Measurements from ENCODE around the gene CACNA1B. TPM values are rescaled to one million over a fixed set of nuclear protein-coding genes. Genes with fewer than 3 reads are reported as not detected.

The CACNA1B gene
- total RNA-seq, 1 donor from 2014 or later, result 0.19 TPM

DNA sequence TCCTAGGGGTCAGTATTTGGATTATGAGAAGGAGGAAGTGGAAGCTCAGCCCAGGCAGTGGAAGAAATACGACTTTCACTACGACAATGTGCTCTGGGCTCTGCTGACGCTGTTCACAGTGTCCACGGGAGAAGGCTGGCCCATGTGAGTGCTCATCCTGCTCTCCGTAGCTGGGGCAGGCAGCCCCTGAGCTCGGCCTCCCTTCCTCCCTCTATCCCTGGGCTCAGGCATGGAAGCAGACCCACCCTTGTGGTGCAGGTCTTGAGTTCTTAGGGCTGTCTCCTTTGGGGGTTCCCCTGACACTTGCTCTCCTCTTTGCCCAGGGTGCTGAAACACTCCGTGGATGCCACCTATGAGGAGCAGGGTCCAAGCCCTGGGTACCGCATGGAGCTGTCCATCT, 180.1 kb downstream of the CACNA1B start:
- no peaks in the 10 kb centered on the region for H3K4me1 ChIP-seq
- H3K27me3 ChIP-seq (ENCODE audit: low read depth), result peaks cover 13% of the 10 kb centered on the region
- no peak for DNase-seq
- H3K9me3 ChIP-seq (replicated peaks), result no peaks in the 10 kb centered on the region
- H3K36me3 ChIP-seq, result no peaks in the 10 kb centered on the region
- no peak overlapping the region for H3K4me3 ChIP-seq
- no peak overlapping the region for H3K27ac ChIP-seq (replicated peaks)
- TF ChIP-seq, protein P1, sequence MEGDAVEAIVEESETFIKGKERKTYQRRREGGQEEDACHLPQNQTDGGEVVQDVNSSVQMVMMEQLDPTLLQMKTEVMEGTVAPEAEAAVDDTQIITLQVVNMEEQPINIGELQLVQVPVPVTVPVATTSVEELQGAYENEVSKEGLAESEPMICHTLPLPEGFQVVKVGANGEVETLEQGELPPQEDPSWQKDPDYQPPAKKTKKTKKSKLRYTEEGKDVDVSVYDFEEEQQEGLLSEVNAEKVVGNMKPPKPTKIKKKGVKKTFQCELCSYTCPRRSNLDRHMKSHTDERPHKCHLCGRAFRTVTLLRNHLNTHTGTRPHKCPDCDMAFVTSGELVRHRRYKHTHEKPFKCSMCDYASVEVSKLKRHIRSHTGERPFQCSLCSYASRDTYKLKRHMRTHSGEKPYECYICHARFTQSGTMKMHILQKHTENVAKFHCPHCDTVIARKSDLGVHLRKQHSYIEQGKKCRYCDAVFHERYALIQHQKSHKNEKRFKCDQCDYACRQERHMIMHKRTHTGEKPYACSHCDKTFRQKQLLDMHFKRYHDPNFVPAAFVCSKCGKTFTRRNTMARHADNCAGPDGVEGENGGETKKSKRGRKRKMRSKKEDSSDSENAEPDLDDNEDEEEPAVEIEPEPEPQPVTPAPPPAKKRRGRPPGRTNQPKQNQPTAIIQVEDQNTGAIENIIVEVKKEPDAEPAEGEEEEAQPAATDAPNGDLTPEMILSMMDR (IDR thresholded peaks at IDR 0.05; ENCODE audit: borderline replicate concordance), result no peak
- intact Hi-C loops (cut with micrococcal nuclease), result no loop called here

GRCh38 chr9:138058181-138058580, 180.6 kb downstream of the CACNA1B start:
- no peak overlapping the region for H3K27ac ChIP-seq (replicated peaks)
- H3K36me3 ChIP-seq, result no peaks in the 10 kb centered on the region
- intact Hi-C loops (cut with micrococcal nuclease), result no loop called here
- DNase-seq, result no peak
- no peaks in the 10 kb centered on the region for H3K9me3 ChIP-seq (replicated peaks)
- H3K4me3 ChIP-seq, result no peak overlapping the region
- TF ChIP-seq, protein P1 (IDR thresholded peaks at IDR 0.05; ENCODE audit: borderline replicate concordance), result no peak
- peaks cover 12% of the 10 kb centered on the region for H3K27me3 ChIP-seq (ENCODE audit: low read depth)
- H3K4me1 ChIP-seq, result no peaks in the 10 kb centered on the region

DNA sequence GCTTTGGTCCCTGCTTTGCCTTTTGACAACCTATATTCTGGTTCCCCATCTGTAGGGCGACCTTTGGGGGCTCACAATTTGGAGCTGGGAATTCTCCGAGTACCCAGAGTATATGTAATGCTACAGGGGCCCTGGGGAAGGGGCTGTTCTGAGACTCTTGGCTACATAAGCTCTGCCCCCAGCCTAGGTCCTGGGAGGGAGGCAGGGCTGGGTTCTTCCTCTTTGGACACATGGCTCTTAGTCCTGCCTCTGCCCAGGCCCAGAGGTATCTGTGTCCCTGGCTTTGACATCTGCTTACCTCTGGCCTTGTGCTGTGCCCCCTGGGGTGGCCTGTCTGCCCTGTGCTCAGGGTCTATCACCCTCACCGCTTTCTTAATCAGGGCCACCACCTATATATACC, 181.6 kb downstream of the CACNA1B start:
- Histone ChIP-seq H3K27ac (replicated peaks) (no peak overlapping the region), H3K9me3 (replicated peaks) (no peaks in the 10 kb centered on the region), H3K4me3 (no peak overlapping the region), H3K4me1 (no peaks in the 10 kb centered on the region), H3K36me3 (no peaks in the 10 kb centered on the region), H3K27me3 (ENCODE audit: low read depth) (peaks cover 20% of the 10 kb centered on the region)
- intact Hi-C loops (cut with micrococcal nuclease), result no loop called here
- DNase-seq, result no peak
- TF ChIP-seq, protein P1 (IDR thresholded peaks at IDR 0.05; ENCODE audit: borderline replicate concordance), result no peak

GRCh38 chr9:138060365-138060764, 182.8 kb downstream of the CACNA1B start:
- no peaks in the 10 kb centered on the region for H3K4me1 ChIP-seq
- TF ChIP-seq, protein P1 (IDR thresholded peaks at IDR 0.05; ENCODE audit: borderline replicate concordance), result no peak
- no peaks in the 10 kb centered on the region for H3K36me3 ChIP-seq
- H3K9me3 ChIP-seq (replicated peaks), result no peaks in the 10 kb centered on the region
- intact Hi-C loops (cut with micrococcal nuclease), result no loop called here
- no peak for DNase-seq
- peaks cover 32% of the 10 kb centered on the region for H3K27me3 ChIP-seq (ENCODE audit: low read depth)
- no peak overlapping the region for H3K27ac ChIP-seq (replicated peaks)
- H3K4me3 ChIP-seq, result no peak overlapping the region

GRCh38 chr9:138060881-138061280, 183.3 kb downstream of the CACNA1B start:
- H3K9me3 ChIP-seq (replicated peaks), result no peaks in the 10 kb centered on the region
- H3K27ac ChIP-seq (replicated peaks), result no peak overlapping the region
- H3K27me3 ChIP-seq (ENCODE audit: low read depth), result peaks cover 37% of the 10 kb centered on the region
- no peak overlapping the region for H3K4me3 ChIP-seq
- DNase-seq, result no peak
- intact Hi-C loops (cut with micrococcal nuclease), result no loop called here
- no peaks in the 10 kb centered on the region for H3K4me1 ChIP-seq
- no peaks in the 10 kb centered on the region for H3K36me3 ChIP-seq
- TF ChIP-seq, protein P1 (IDR thresholded peaks at IDR 0.05; ENCODE audit: borderline replicate concordance), result no peak

GRCh38 chr9:138061631-138062030, 184.0 kb downstream of the CACNA1B start:
- H3K9me3 ChIP-seq (replicated peaks), result no peaks in the 10 kb centered on the region
- no peak for DNase-seq
- no peaks in the 10 kb centered on the region for H3K36me3 ChIP-seq
- intact Hi-C loops (cut with micrococcal nuclease), result no loop called here
- no peak overlapping the region for H3K4me3 ChIP-seq
- H3K27me3 ChIP-seq (ENCODE audit: low read depth), result peaks cover 45% of the 10 kb centered on the region
- H3K4me1 ChIP-seq, result no peaks in the 10 kb centered on the region
- H3K27ac ChIP-seq (replicated peaks), result no peak overlapping the region
- TF ChIP-seq, protein P1 (IDR thresholded peaks at IDR 0.05; ENCODE audit: borderline replicate concordance), result no peak

Data from left ventricle myocardium inferior (tissue), 1 donor.